Heart left ventricle (tissue), 13 donors: ENCODE data around the gene ASTN2.

Experiments
- POLR2A ChIP-seq, 2 donors: fragments of 450-650 bp; IDR thresholded peaks; one replicate each; pipeline ENCODE4 v1.6.1; 2017; ENCODE audit warnings: antibody characterized with exemption in 2 of 2, mild to moderate bottlenecking in 2 of 2, moderate library complexity in 2 of 2
- TF ChIP-seq, protein P1 (sequence below), 12 donors: fragments of 200-600 bp; sonication (generic) in 4 of 12; IDR thresholded peaks; one replicate each; pipeline versions ENCODE4 v1.5.0 to v1.8.0; 2018 to 2022; ENCODE audit warnings: antibody characterized with exemption in 12 of 12, mild to moderate bottlenecking in 5 of 12
- donor health status: ischemic (EF 13 %, LVEDD 7.1; RV severe dilation, severe dysfunction).
- donor health status: DM: no; HTN: yes; CAD: no.
- donor health status: DM: no; HTN: no; CAD: no.
- donor health status: ischemic (EF 25% LVEDD 6.9; RV normal size, moderate dysfunction).
- donor health status: ischemic (EF 25% LVEDD 5.7; RV mildly dilated, moderate dysfunction).
- donor health status: ischemic (EF 35%, LVEDD 5.7; RV mildly dilated, moderate dysfunction).
- donor health status: nonischemic (EF 11% LVEDD 7.7; RV severe dilation, severe dysfunction).
- donor health status: DM: yes; HTN: yes; CAD: no.
- donor health status: PGD.
- donor health status: ischemic (EF 29% LVEDD 5.4; RV normal size, mild dysfunction).
- donor health status: nonischemic (EF 23%, LVEDD 6.1; RV moderate dilation, normal function).

DNA sequence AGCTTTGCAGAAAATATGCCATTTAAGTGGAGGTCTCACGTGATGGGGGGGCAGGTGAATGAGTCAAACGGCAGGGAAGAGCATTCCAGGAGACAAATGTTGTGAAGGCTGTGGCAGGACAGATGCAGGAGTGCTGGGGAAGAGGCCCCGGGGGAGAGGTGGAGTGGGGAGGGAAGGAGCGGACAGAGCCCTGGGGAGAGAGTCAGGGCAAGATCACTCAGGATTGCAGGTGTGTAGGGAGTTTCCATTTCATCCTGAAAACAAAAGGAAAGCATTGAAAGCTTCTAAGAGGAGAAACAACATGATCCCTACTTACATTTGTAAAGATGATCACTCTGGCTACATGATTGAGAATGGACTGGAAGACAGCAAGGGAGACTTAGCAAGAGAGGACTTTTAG lies 323.3 kb downstream of the ASTN2 start:
- no peak for TF ChIP-seq POLR2A (IDR thresholded peaks at IDR 0.05)
- TF ChIP-seq, protein P1, sequence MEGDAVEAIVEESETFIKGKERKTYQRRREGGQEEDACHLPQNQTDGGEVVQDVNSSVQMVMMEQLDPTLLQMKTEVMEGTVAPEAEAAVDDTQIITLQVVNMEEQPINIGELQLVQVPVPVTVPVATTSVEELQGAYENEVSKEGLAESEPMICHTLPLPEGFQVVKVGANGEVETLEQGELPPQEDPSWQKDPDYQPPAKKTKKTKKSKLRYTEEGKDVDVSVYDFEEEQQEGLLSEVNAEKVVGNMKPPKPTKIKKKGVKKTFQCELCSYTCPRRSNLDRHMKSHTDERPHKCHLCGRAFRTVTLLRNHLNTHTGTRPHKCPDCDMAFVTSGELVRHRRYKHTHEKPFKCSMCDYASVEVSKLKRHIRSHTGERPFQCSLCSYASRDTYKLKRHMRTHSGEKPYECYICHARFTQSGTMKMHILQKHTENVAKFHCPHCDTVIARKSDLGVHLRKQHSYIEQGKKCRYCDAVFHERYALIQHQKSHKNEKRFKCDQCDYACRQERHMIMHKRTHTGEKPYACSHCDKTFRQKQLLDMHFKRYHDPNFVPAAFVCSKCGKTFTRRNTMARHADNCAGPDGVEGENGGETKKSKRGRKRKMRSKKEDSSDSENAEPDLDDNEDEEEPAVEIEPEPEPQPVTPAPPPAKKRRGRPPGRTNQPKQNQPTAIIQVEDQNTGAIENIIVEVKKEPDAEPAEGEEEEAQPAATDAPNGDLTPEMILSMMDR (IDR thresholded peaks at IDR 0.05): no peak
